H1 (cell line): ENCODE data around the gene RHOU. TPM values are rescaled to one million over a fixed set of nuclear protein-coding genes. Genes with fewer than 3 reads are reported as not detected.

Experiments used
- CTCF ChIA-PET: fragments of 300-600 bp; sonication (Branson Sonifier 250); formaldehyde crosslinking; loops from one replicate; lab custom pipeline; 2021; ENCODE audit not compliant: partially characterized antibody; lab: Charles Lee
- POLR2A ChIA-PET: fragments of 300-600 bp; sonication (Branson Sonifier 250); formaldehyde crosslinking; loops from one replicate; lab custom pipeline; 2021; ENCODE audit warnings: inconsistent platforms; ENCODE audit not compliant: partially characterized antibody; lab: Charles Lee
- DNase-seq, 2 experiments: peaks; one replicate each; pipeline versions ENCODE4 v3.0.0 to v3.0.0-alpha.2; 2010 to 2022; ENCODE audit warnings: low spot score in 2 of 2, low read depth in 1 of 2, mixed read lengths in 1 of 2
- FAIRE-seq: peaks from 2 replicates; lab custom pipeline; 2011; peaks lifted over from hg19 to GRCh38; lab: Jason Lieb, UNC
- H2AFZ ChIP-seq: 2 replicates; pipeline ENCODE4 v1.8.1; 2012; ENCODE audit warnings: low read length, inconsistent platforms
- H2AK5ac ChIP-seq: 2 replicates; pipeline ENCODE4 v1.6.1; 2013; ENCODE audit warnings: low read depth, low read length
- H2BK120ac ChIP-seq: replicated peaks from 2 replicates; pipeline ENCODE3; 2013; ENCODE audit warnings: low read depth, low read length, inconsistent platforms
- H2BK12ac ChIP-seq: 2 replicates; pipeline ENCODE4 v1.6.1; 2013; ENCODE audit warnings: low read depth, low read length
- H2BK15ac ChIP-seq: 2 replicates; pipeline ENCODE4 v1.6.1; 2013; ENCODE audit warnings: low read length
- H2BK20ac ChIP-seq: 2 replicates; pipeline ENCODE4 v1.6.1; 2013; ENCODE audit warnings: low read length
- H2BK5ac ChIP-seq: 2 replicates; pipeline ENCODE4 v1.6.1; 2013; ENCODE audit warnings: low read depth, low read length
- H3K14ac ChIP-seq: 2 replicates; pipeline ENCODE4 v1.6.1; 2013; ENCODE audit warnings: inconsistent platforms; ENCODE audit not compliant: insufficient read length
- H3K18ac ChIP-seq: 2 replicates; pipeline ENCODE4 v1.6.1; 2013; ENCODE audit warnings: low read length; ENCODE audit errors: extremely low read depth
- H3K23ac ChIP-seq: 2 replicates; pipeline ENCODE4 v1.6.1; 2013; ENCODE audit warnings: inconsistent platforms; ENCODE audit not compliant: insufficient read length
- H3K23me2 ChIP-seq: 2 replicates; pipeline ENCODE4 v1.6.1; 2013; ENCODE audit warnings: low read depth, low read length
- H3K27ac ChIP-seq: 2 replicates; pipeline ENCODE4 v1.6.1; 2011; ENCODE audit warnings: low read depth, low read length, inconsistent platforms
- H3K27me3 ChIP-seq, 4 experiments: replicated peaks in 1 of 4; 1 replicate in 1 of 4; 2 replicates in 3 of 4; pipeline versions ENCODE4 v1.6.1 to v1.8.1; 2011 to 2013; ENCODE audit warnings: low read length in 3 of 4, mild to moderate bottlenecking in 3 of 4, inconsistent platforms in 2 of 4, mixed read lengths in 2 of 4, moderate library complexity in 1 of 4; ENCODE audit not compliant: control insufficient read depth in 3 of 4, insufficient read depth in 3 of 4; ENCODE audit errors: extremely low read depth in 1 of 4
- H3K36me3 ChIP-seq, 4 experiments: 2 replicates each; pipeline versions ENCODE4 v1.6.1 to v1.8.1; 2011 to 2013; ENCODE audit warnings: mild to moderate bottlenecking in 4 of 4, low read length in 3 of 4, moderate library complexity in 2 of 4, control low read depth in 1 of 4, inconsistent platforms in 1 of 4; ENCODE audit not compliant: insufficient read depth in 4 of 4, control insufficient read depth in 2 of 4
- H3K4ac ChIP-seq: replicated peaks from 2 replicates; pipeline ENCODE3; 2013; ENCODE audit warnings: low read length, low read depth, mixed read lengths, inconsistent platforms; ENCODE audit not compliant: insufficient read length
- H3K4me1 ChIP-seq, 4 experiments: replicated peaks in 1 of 4; 1 replicate in 1 of 4; 2 replicates in 3 of 4; pipeline versions ENCODE4 v1.6.1 to v1.8.1; 2011 to 2013; ENCODE audit warnings: low read length in 3 of 4, inconsistent platforms in 2 of 4, mixed read lengths in 1 of 4; ENCODE audit not compliant: insufficient read depth in 4 of 4, control insufficient read depth in 3 of 4
- H3K4me2 ChIP-seq, 2 experiments: 2 replicates each; pipeline versions ENCODE4 v1.6.1 to v1.8.1; 2011 to 2013; ENCODE audit warnings: low read depth in 2 of 2, low read length in 2 of 2, control low read depth in 1 of 2, inconsistent platforms in 1 of 2, mild to moderate bottlenecking in 1 of 2; ENCODE audit not compliant: insufficient read depth in 1 of 2
- H3K4me3 ChIP-seq, 4 experiments: fragments of 200-600, 300-600 bp in 1 of 4; sonication (generic), shearing (Covaris generic), sonication (Bioruptor Twin) in 1 of 4; 2 replicates each; pipeline versions ENCODE4 v1.5.1 to v1.8.1; 2011 to 2016; ENCODE audit warnings: low read length in 4 of 4, low read depth in 3 of 4, control low read depth in 2 of 4, inconsistent platforms in 2 of 4, mild to moderate bottlenecking in 2 of 4, mixed read lengths in 1 of 4, moderate library complexity in 1 of 4; ENCODE audit not compliant: insufficient read depth in 2 of 4; ENCODE audit errors: extremely low read depth in 1 of 4
- H3K56ac ChIP-seq: replicated peaks from 2 replicates; pipeline ENCODE3; 2013; ENCODE audit warnings: low read depth, mild to moderate bottlenecking, mixed read lengths, low read length, inconsistent platforms; ENCODE audit not compliant: insufficient read length
- H3K79me1 ChIP-seq: 2 replicates; pipeline ENCODE4 v1.6.1; 2013; ENCODE audit warnings: low read depth, low read length, control low read depth
- H3K79me2 ChIP-seq, 2 experiments: 2 replicates each; pipeline versions ENCODE4 v1.6.1 to v1.8.1; 2012 to 2013; ENCODE audit warnings: low read length in 2 of 2, mild to moderate bottlenecking in 2 of 2, inconsistent platforms in 1 of 2; ENCODE audit not compliant: insufficient read depth in 2 of 2, control insufficient read depth in 1 of 2
- H3K9ac ChIP-seq, 4 experiments: replicated peaks in 1 of 4; 1 replicate in 1 of 4; 2 replicates in 3 of 4; pipeline versions ENCODE4 v1.6.1 to v1.8.1; 2011 to 2013; ENCODE audit warnings: low read depth in 3 of 4, low read length in 3 of 4, control low read depth in 2 of 4, mild to moderate bottlenecking in 2 of 4, moderate library complexity in 2 of 4, inconsistent platforms in 1 of 4; ENCODE audit errors: extremely low read depth in 1 of 4
- H3K9me3 ChIP-seq, 2 experiments: 2 replicates each; pipeline versions ENCODE4 v1.6.1 to v1.8.1; 2012 to 2013; ENCODE audit warnings: mild to moderate bottlenecking in 2 of 2, moderate library complexity in 2 of 2, control low read depth in 1 of 2, inconsistent platforms in 1 of 2, low read depth in 1 of 2, low read length in 1 of 2, mixed read lengths in 1 of 2; ENCODE audit not compliant: insufficient read depth in 2 of 2
- H4K20me1 ChIP-seq, 2 experiments: replicated peaks in 1 of 2; 2 replicates each; pipeline versions ENCODE3 to v1.8.1; 2011 to 2013; ENCODE audit warnings: inconsistent platforms in 2 of 2, low read length in 2 of 2, mild to moderate bottlenecking in 1 of 2; ENCODE audit not compliant: insufficient read depth in 2 of 2, control insufficient read depth in 1 of 2
- H4K5ac ChIP-seq: 2 replicates; pipeline ENCODE4 v1.6.1; 2013; ENCODE audit warnings: low read length, low read depth, mixed read lengths, inconsistent platforms; ENCODE audit not compliant: insufficient read length
- H4K8ac ChIP-seq: 2 replicates; pipeline ENCODE4 v1.8.0; 2013; ENCODE audit warnings: mild to moderate bottlenecking, moderate library complexity, low read length, inconsistent platforms; ENCODE audit not compliant: insufficient read depth; ENCODE audit errors: extremely low read depth
- H4K91ac ChIP-seq: replicated peaks from 2 replicates; pipeline ENCODE3; 2013; ENCODE audit warnings: low read length, mixed read lengths, inconsistent platforms; ENCODE audit not compliant: insufficient read length
- BACH1 ChIP-seq: IDR thresholded peaks from 2 replicates; pipeline ENCODE4 v1.6.1; 2012; ENCODE audit warnings: low read length, improper control_type of control experiment
- BRCA1 ChIP-seq: IDR thresholded peaks from 2 replicates; pipeline ENCODE4 v1.6.1; 2012; ENCODE audit warnings: low read depth, low read length, improper control_type of control experiment
- FOSL1 ChIP-seq: IDR thresholded peaks from 2 replicates; pipeline ENCODE4 v1.6.1; 2011; ENCODE audit warnings: mild to moderate bottlenecking, low read depth, low read length, moderate library complexity; ENCODE audit not compliant: insufficient read depth
- RNF2 ChIP-seq: fragments of 200-900, 300-1000 bp; sonication (generic); IDR thresholded peaks from 2 replicates; pipeline ENCODE4 v1.7.1; 2016; ENCODE audit warnings: borderline replicate concordance, low read depth, mild to moderate bottlenecking, antibody characterized with exemption, low read length; ENCODE audit not compliant: poor library complexity, severe bottlenecking; ENCODE audit errors: missing control alignments
- SAP30 ChIP-seq: fragments of 300-600 bp; sonication (generic); IDR thresholded peaks from 2 replicates; pipeline ENCODE4 v1.7.1; 2012; ENCODE audit warnings: low read length, moderate library complexity, mild to moderate bottlenecking, inconsistent platforms; ENCODE audit not compliant: insufficient read depth, insufficient replicate concordance
- SP1 ChIP-seq: IDR thresholded peaks from 2 replicates; pipeline ENCODE4 v1.6.1; 2011; ENCODE audit warnings: low read depth, low read length
- WGBS, 2 experiments: shearing (Covaris generic) in 1 of 2; methylation state at CpG; one replicate each; pipeline versions ENCODE4 v1.1.6 to v1.1.7; 2013 to 2015; ENCODE audit warnings: low lambda C conversion rate in 2 of 2, mixed read lengths in 2 of 2, inconsistent platforms in 1 of 2, low coverage in 1 of 2, missing lambda C conversion rate in 1 of 2; ENCODE audit not compliant: insufficient replicate concordance in 2 of 2, insufficient coverage in 1 of 2, insufficient read length in 1 of 2; ENCODE audit errors: extremely low coverage in 1 of 2, missing lambda C conversion rate in 1 of 2; 5-methylcytosine and 5-hydroxymethylcytosine counted together
- polyA plus RNA-seq, 7 experiments: library from polyadenylated mRNA; depleted of rRNA in 3 of 7; stranded (reverse) in 5 of 7; unstranded in 2 of 7; fragments of >200 nt in 5 of 7; fragments of 200-250 nt in 2 of 7; gene quantifications; 1 replicate in 5 of 7; 2 replicates in 1 of 7; 4 replicates in 1 of 7; pipeline versions ENCODE4 v1.2.1 to v1.2.3, GENCODE V29; 2011 to 2013; ENCODE audit warnings: missing spikeins in 2 of 7, mixed read lengths in 2 of 7
- total RNA-seq: library from RNA; stranded (reverse); fragmentation: NEBNext Ultra II Directional; extraction: Animal tissue kit (Norgen Biotek cat#: 25700); gene quantifications from 2 replicates; pipeline ENCODE4 v1.2.1, GENCODE V29; 2021

The RHOU gene
- total and polyA plus RNA-seq, 2 of the 8 experiments (the other 6 are each of a cell fraction or from before 2014, with no cell fraction given), result 3.0 to 3.4 TPM

- Histone ChIP-seq H3K14ac (no peak overlapping the region), H3K23me2 (no peaks in the 10 kb centered on the region), H3K56ac (no peak overlapping the region), H4K5ac (no peak overlapping the region), H3K36me3 (no peaks in the 10 kb centered on the region; a peak in 1 of 8 replicates), H3K9ac (no peak overlapping the region), H3K4me3 (no peak overlapping the region), H2AFZ (no peak overlapping the region), H3K79me1 (no peaks in the 10 kb centered on the region), H3K9me3 (no peaks in the 10 kb centered on the region), H3K18ac (no peak overlapping the region), H2BK120ac (no peak overlapping the region), H2BK12ac (no peak overlapping the region), H2BK20ac (no peak overlapping the region), H3K23ac (no peak overlapping the region), H4K8ac (no peak overlapping the region), H4K91ac (no peak overlapping the region), H3K27ac (no peak overlapping the region), H4K20me1 (no peaks in the 10 kb centered on the region), H3K4ac (no peak overlapping the region), H3K4me2 (no peak overlapping the region), H2BK15ac (no peak overlapping the region), H2AK5ac (no peak overlapping the region), H3K4me1 (peaks cover 0 to 6% (median 0%) of the 10 kb centered on the region in 4 experiments; a peak in 2 of 7 replicates), H2BK5ac (no peak overlapping the region), H3K79me2 (no peaks in the 10 kb centered on the region), H3K27me3 (no peaks in the 10 kb centered on the region; a peak in 1 of 7 replicates)
- ChIA-PET CTCF (interaction anchor here (0.6 kb wide), 1 partner anchor 17 kb away, joined by 3 read pairs; no protein-coding TSS in a partner anchor), POLR2A (no interaction called here)
- WGBS, 2 experiments, result 85% methylated on average over 5 of the region's 5 CpGs; no CpG with 5 or more reads in 1 of the 2 experiments
- DNase-seq (no peak), FAIRE-seq (no peak)
- TF ChIP-seq BRCA1, result no peak
- TF ChIP-seq RNF2, result no peak
- no peak for TF ChIP-seq SAP30
- TF ChIP-seq SP1, result no peak
- TF ChIP-seq BACH1, result no peak
- TF ChIP-seq FOSL1, result no peak
Measured at GRCh38 chr1:228756457-228756856, 21.2 kb downstream of the RHOU start.
